HCT116 (cell line): Measurements from ENCODE around the gene IL1RL1.

Experiments used
- EZH2 ChIP-seq: fragments of 200-600 bp; sonication (generic); IDR thresholded peaks from 2 replicates; pipeline ENCODE4 v1.6.1; 2017; ENCODE audit warnings: antibody characterized with exemption, mixed run types
- POLR2A ChIP-seq: IDR thresholded peaks from 2 replicates; pipeline ENCODE4 v1.7.0; 2011; ENCODE audit warnings: borderline replicate concordance; ENCODE audit not compliant: insufficient read depth, insufficient read length; ENCODE audit errors: extremely low read depth
- SP1 ChIP-seq: IDR thresholded peaks from 2 replicates; pipeline ENCODE4 v1.6.1; 2012; ENCODE audit warnings: low read depth
- ZFX ChIP-seq: fragments of 450-650 bp; IDR thresholded peaks from 2 replicates; pipeline ENCODE4 v1.6.1; 2017
- TF ChIP-seq, protein P1 (sequence below), 3 experiments: fragments of 200-600 bp in 1 of 3; sonication (generic) in 1 of 3; IDR thresholded peaks in 2 of 3; conservative IDR thresholded peaks in 1 of 3; 2 replicates each; pipeline ENCODE4 v1.5.1; 2012 to 2017; ENCODE audit warnings: low read depth in 2 of 3, low read length in 2 of 3, antibody characterized with exemption in 1 of 3, borderline replicate concordance in 1 of 3, control low read depth in 1 of 3, mild to moderate bottlenecking in 1 of 3, mixed read lengths in 1 of 3, mixed run types in 1 of 3, moderate library complexity in 1 of 3; ENCODE audit not compliant: insufficient read depth in 1 of 3
- TF ChIP-seq, protein P2 (sequence below): IDR thresholded peaks from 2 replicates; pipeline ENCODE4 v1.6.1; 2012

DNA sequence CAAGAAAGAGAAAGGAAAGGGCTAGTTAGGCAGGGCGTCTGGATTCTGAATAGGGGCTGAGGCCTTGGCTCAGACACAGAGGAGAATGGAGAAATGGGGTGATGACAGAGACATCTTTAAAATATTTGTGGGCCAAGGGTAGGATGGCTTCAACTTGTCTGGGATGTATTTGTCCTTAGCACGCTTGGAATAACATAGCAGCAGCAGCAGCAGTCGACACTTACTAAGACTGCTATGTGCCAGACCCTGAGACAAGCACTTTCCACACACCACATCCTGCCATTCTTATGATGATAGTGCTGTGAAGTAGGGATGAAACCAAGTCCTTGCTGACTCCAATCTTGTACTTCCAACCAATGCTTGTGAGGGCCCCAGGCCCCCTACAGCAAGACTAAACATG lies 2.6 kb downstream of the IL1RL1 start:
- TF ChIP-seq POLR2A: no peak
- TF ChIP-seq, protein P1, sequence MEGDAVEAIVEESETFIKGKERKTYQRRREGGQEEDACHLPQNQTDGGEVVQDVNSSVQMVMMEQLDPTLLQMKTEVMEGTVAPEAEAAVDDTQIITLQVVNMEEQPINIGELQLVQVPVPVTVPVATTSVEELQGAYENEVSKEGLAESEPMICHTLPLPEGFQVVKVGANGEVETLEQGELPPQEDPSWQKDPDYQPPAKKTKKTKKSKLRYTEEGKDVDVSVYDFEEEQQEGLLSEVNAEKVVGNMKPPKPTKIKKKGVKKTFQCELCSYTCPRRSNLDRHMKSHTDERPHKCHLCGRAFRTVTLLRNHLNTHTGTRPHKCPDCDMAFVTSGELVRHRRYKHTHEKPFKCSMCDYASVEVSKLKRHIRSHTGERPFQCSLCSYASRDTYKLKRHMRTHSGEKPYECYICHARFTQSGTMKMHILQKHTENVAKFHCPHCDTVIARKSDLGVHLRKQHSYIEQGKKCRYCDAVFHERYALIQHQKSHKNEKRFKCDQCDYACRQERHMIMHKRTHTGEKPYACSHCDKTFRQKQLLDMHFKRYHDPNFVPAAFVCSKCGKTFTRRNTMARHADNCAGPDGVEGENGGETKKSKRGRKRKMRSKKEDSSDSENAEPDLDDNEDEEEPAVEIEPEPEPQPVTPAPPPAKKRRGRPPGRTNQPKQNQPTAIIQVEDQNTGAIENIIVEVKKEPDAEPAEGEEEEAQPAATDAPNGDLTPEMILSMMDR (IDR thresholded peaks at IDR 0.05 in 2 of 3, conservative IDR thresholded peaks at IDR 0.05 in 1 of 3; ENCODE audit: borderline replicate concordance in 1 of 3, insufficient read depth in 1 of 3, low read depth in 2 of 3, low read length in 2 of 3): no peak
- TF ChIP-seq, protein P2, sequence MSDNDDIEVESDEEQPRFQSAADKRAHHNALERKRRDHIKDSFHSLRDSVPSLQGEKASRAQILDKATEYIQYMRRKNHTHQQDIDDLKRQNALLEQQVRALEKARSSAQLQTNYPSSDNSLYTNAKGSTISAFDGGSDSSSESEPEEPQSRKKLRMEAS: no peak
- TF ChIP-seq ZFX: no peak
- no peak for TF ChIP-seq SP1
- no peak for TF ChIP-seq EZH2
